Left kidney (tissue), 2 donors: ENCODE data around the gene PARM1. TPM values are rescaled to one million over a fixed set of nuclear protein-coding genes. Genes with fewer than 3 reads are reported as not detected.

ENCODE experiments used
- DNase-seq: peaks from one replicate; pipeline ENCODE4 v3.0.0-alpha.2; 2013
- polyA plus RNA-seq: library from polyadenylated mRNA; unstranded; fragments of 120-200 nt; gene quantifications from one replicate; pipeline ENCODE4 v1.2.1, GENCODE V29; 2013; ENCODE audit not compliant: insufficient read length

Gene PARM1
- polyA plus RNA-seq, 1 donor = 47.6 TPM

GRCh38 chr4:75080888-75081287 is 148.0 kb downstream of the PARM1 start:
- no peak for DNase-seq

DNA sequence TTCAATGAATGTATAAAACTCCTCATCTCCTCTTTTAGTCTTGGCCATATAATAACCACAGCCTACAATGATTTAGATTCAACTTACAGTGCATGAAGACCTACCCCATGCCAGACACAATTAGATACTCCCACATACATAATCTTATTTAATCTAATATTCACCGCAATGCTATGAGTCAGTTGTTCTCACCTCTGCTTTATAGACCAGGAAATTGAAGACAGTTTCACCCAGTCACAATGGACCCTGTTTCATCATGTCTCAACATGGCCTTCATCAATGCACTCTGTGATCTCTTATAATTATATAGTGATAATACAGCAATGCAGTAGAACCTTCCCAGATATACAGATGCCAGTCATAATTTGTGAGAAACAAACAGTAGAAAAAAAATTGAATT is 148.6 kb downstream of the PARM1 start:
- no peak for DNase-seq

DNA sequence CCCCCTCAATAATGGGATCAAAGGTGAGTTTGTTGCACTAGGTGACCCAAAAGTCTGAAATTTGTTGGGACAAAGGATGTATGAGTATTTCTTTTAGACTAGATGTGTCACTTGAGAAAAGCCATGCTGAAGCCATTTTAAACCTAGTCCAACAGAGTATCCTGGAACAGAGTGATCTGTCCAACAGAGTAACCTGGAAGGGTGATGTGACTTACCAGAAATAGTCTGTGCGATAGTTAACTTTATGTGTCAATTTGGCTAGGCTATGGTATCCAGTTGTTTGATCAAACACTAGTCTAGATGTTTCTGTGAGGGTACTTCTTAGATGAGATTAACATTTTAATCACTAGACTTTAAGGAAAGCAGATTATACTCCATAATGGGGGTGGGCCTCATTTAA is 154.5 kb downstream of the PARM1 start:
- no peak for DNase-seq

DNA sequence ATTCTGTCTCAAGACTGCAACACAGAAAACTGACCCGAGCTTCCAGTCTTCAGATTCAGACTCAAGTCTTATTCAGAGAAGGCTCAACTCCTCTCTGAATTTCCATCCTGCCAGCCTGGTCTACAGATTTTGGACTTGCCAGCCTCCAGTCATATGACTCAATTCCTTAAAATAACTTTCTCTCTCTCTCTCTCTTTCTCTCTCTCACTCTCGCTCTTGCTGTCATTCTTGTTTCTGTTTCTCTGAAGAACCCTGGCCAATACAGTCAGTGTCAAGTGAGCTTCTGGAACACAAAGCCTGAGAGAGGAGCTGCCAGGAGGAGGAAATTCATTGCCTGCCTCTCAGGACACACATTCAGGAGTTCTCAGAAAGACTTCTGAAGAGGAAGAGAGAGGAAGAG is 154.9 kb downstream of the PARM1 start:
- no peak for DNase-seq

DNA sequence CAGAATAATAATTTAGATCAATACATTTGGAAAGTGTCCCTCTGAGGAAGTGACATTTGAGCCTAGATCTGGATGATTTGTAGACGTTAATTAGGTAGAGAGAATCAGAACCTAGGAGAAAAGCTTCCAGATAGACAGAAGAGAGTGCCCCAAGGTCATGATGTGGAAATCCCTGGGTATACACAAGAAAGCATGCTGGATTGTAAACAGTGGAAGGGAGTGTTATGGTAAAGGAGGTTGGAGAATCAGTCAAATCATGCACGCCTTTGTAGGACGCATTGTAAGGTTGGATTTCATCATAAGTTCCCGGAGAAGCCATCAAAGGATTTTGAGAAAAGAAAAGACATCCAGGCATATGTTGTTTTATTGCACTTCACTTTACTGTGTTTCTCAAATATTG is 156.3 kb downstream of the PARM1 start:
- no peak for DNase-seq

DNA sequence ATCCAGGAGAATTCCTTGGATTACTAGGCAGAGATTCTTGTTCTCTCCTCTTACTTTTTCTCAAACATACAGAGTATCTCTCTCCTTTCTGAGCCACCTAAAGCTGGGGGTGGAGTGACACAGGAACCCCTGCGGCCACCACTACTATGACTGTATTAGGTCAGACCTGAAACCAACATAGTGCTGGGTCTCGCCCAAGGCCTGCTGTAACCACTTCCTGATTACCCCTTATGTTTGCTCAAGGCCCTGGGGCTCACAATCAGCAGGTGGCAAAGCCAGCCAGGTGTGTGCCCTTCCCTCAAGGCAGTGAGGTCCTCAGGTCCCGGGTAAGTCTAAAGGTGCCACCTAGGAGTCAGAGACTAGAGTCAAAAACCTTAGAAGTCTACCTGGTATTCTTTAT is 166.4 kb downstream of the PARM1 start:
- no peak for DNase-seq

Other genes starting within 250 kb of the PARM1 start
- 7.8 TPM for gene BTC, start 138.6 kb upstream of the PARM1 start, polyA plus RNA-seq